OCI-LY7 (cell line): Measurements from ENCODE around the gene SRPK2. TPM values are rescaled to one million over a fixed set of nuclear protein-coding genes. Genes with fewer than 3 reads are reported as not detected.

Source experiments
- BruUV-seq: library from RNA; stranded (reverse); fragments of 400-500 nt; replicated peaks from 2 replicates; lab custom pipeline; 2021; lab: Mats Ljungman, UMichigan
- CTCF ChIA-PET: fragments of 300-600 bp; sonication (Branson Sonifier 250); formaldehyde crosslinking; loops from one replicate; lab custom pipeline; 2022; ENCODE audit warnings: antibody characterized with exemption; ENCODE audit not compliant: unreplicated experiment; lab: Charles Lee
- POLR2A ChIA-PET: fragments of 300-600 bp; sonication (Branson Sonifier 250); formaldehyde crosslinking; loops from one replicate; lab custom pipeline; 2022; ENCODE audit warnings: antibody characterized with exemption; lab: Charles Lee
- DNase-seq: peaks from one replicate; pipeline ENCODE4 v3.0.0-alpha.2; 2015; ENCODE audit warnings: low spot score
- H2AFZ ChIP-seq: fragments of 200-600 bp; sonication (generic), shearing (Covaris generic); 2 replicates; pipeline ENCODE4 v1.6.1; 2014; ENCODE audit warnings: mild to moderate bottlenecking, antibody characterized with exemption, low read length, moderate library complexity
- H3K27ac ChIP-seq: fragments of 200-600 bp; sonication (generic); 2 replicates; pipeline ENCODE4 v1.5.1; 2014; ENCODE audit warnings: mixed run types, low read depth, mild to moderate bottlenecking, moderate library complexity, low read length, inconsistent platforms; ENCODE audit not compliant: poor library complexity, severe bottlenecking
- H3K36me3 ChIP-seq: fragments of 200-600 bp; sonication (generic); 2 replicates; pipeline ENCODE4 v1.6.1; 2014; ENCODE audit warnings: mild to moderate bottlenecking, antibody characterized with exemption, low read length, moderate library complexity, mixed read lengths; ENCODE audit not compliant: insufficient read depth
- H3K4me1 ChIP-seq: fragments of 200-600 bp; sonication (generic); 2 replicates; pipeline ENCODE4 v1.5.1; 2014; ENCODE audit warnings: mild to moderate bottlenecking, low read length; ENCODE audit not compliant: insufficient read depth, poor library complexity, severe bottlenecking
- H3K4me2 ChIP-seq: fragments of 200-600 bp; sonication (generic); 2 replicates; pipeline ENCODE4 v1.6.1; 2014; ENCODE audit warnings: mild to moderate bottlenecking, low read length
- H3K4me3 ChIP-seq: fragments of 200-600 bp; sonication (generic); 2 replicates; pipeline ENCODE4 v1.5.1; 2014; ENCODE audit warnings: mild to moderate bottlenecking, low read depth, low read length; ENCODE audit not compliant: poor library complexity, severe bottlenecking
- H3K79me2 ChIP-seq: fragments of 200-600 bp; sonication (generic); 2 replicates; pipeline ENCODE4 v1.6.1; 2016; ENCODE audit warnings: low read depth, mild to moderate bottlenecking, low read length, moderate library complexity, mixed read lengths; ENCODE audit not compliant: insufficient read depth
- H3K9me2 ChIP-seq: fragments of 200-600 bp; sonication (generic); 2 replicates; pipeline ENCODE4 v1.6.1; 2016; ENCODE audit warnings: mild to moderate bottlenecking, low read length, mixed read lengths; ENCODE audit not compliant: insufficient read depth
- H3K9me3 ChIP-seq: fragments of 200-600 bp; sonication (generic); 2 replicates; pipeline ENCODE4 v1.6.1; 2014; ENCODE audit warnings: mild to moderate bottlenecking, mixed run types, low read length, mixed read lengths
- H4K20me1 ChIP-seq: fragments of 200-600 bp; sonication (generic); 2 replicates; pipeline ENCODE4 v1.6.1; 2014; ENCODE audit warnings: mild to moderate bottlenecking, antibody characterized with exemption, low read length, moderate library complexity, mixed read lengths; ENCODE audit not compliant: insufficient read depth
- EZH2phosphoT487 ChIP-seq: fragments of 200-600 bp; sonication (generic); IDR thresholded peaks from 2 replicates; pipeline ENCODE4 v1.6.1; 2018; ENCODE audit warnings: low read depth, borderline replicate concordance, mild to moderate bottlenecking, mixed run types, antibody characterized with exemption, low read length, moderate library complexity, mixed read lengths
- intact Hi-C: fragments of 100-400 bp; cut with micrococcal nuclease; formaldehyde crosslinking; loops from one replicate; pipeline ENCODE4 v1.10.0; 2022; ENCODE audit not compliant: unreplicated experiment
- total RNA-seq, 2 experiments: library from RNA; depleted of rRNA in 1 of 2; stranded (reverse); fragments of >200 nt in 1 of 2; shearing (Covaris generic) in 1 of 2; gene quantifications; 2 replicates each; pipeline ENCODE4 v1.2.3, GENCODE V29; 2014 to 2022
- TF ChIP-seq, protein P1 (sequence below): fragments of 200-600 bp; sonication (generic); conservative IDR thresholded peaks from 2 replicates; pipeline ENCODE4 v1.5.1; 2014; ENCODE audit warnings: mild to moderate bottlenecking, antibody characterized with exemption, low read length, moderate library complexity, mixed read lengths

The SRPK2 gene
- total RNA-seq, 2 experiments from 2014 or later = 22.1 to 26.8 TPM

DNA sequence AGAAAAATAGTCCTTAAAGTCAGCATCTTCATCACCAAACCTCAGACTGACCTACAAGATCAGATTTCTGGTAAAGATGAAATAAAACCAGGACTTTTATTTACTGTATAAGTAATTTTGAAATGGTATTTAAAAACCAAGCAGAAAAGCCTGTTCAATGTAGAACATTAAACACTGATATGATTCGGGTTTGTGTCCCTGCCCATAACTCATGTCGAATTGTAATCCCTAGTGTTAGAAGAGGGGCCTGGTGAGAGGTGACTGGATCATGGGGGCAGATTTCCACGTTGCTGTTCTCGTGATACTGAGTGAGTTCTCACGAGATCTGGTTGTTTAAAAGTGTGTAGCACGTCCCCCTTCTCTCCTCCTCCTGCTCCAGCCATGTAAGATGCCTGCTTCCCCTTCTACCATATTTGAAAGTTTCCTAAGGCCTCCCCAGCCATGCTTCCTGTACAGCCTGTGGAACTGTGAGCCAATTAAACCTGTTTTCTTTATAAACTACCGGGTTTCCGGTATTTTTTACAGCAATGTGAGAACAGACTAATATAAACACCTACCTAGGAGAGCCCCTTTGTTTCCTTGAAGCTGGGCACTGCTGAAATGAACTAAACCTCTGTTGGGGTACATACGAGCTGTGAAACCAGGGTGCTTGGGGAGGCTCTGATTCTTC lies 254.6 kb downstream of the SRPK2 start:
- intact Hi-C loops = no loop called here
- H3K4me2 ChIP-seq = no peak overlapping the region
- H3K9me2 ChIP-seq = no peaks in the 10 kb centered on the region
- no peaks in the 10 kb centered on the region for H3K9me3 ChIP-seq
- H3K4me1 ChIP-seq = no peaks in the 10 kb centered on the region
- no TSS peak for BruUV-seq
- ChIA-PET POLR2A (no interaction called here), CTCF (no interaction called here)
- H3K4me3 ChIP-seq = no peak overlapping the region
- TF ChIP-seq EZH2phosphoT487 = no peak
- TF ChIP-seq, protein P1, sequence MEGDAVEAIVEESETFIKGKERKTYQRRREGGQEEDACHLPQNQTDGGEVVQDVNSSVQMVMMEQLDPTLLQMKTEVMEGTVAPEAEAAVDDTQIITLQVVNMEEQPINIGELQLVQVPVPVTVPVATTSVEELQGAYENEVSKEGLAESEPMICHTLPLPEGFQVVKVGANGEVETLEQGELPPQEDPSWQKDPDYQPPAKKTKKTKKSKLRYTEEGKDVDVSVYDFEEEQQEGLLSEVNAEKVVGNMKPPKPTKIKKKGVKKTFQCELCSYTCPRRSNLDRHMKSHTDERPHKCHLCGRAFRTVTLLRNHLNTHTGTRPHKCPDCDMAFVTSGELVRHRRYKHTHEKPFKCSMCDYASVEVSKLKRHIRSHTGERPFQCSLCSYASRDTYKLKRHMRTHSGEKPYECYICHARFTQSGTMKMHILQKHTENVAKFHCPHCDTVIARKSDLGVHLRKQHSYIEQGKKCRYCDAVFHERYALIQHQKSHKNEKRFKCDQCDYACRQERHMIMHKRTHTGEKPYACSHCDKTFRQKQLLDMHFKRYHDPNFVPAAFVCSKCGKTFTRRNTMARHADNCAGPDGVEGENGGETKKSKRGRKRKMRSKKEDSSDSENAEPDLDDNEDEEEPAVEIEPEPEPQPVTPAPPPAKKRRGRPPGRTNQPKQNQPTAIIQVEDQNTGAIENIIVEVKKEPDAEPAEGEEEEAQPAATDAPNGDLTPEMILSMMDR = no peak
- no peak overlapping the region for H3K27ac ChIP-seq
- H3K36me3 ChIP-seq = peaks cover 11% of the 10 kb centered on the region; the same call in 1 of the 2 replicates
- H4K20me1 ChIP-seq = no peaks in the 10 kb centered on the region
- no peak overlapping the region for H2AFZ ChIP-seq
- H3K79me2 ChIP-seq = no peaks in the 10 kb centered on the region
- no peak for DNase-seq

- H3K36me3 ChIP-seq = peaks cover 8% of the 10 kb centered on the region; the same call in 1 of the 2 replicates
- no peak for DNase-seq
- no peak for TF ChIP-seq EZH2phosphoT487
- TF ChIP-seq, protein P1 = no peak
- BruUV-seq = no TSS peak
- no peaks in the 10 kb centered on the region for H3K79me2 ChIP-seq
- no peaks in the 10 kb centered on the region for H3K4me1 ChIP-seq
- H2AFZ ChIP-seq = no peak overlapping the region
- no peaks in the 10 kb centered on the region for H3K9me3 ChIP-seq
- H4K20me1 ChIP-seq = no peaks in the 10 kb centered on the region
- CTCF ChIA-PET = no interaction called here
- H3K4me3 ChIP-seq = no peak overlapping the region
- intact Hi-C loops = no loop called here
- no peak overlapping the region for H3K4me2 ChIP-seq
- no peak overlapping the region for H3K27ac ChIP-seq
- no peaks in the 10 kb centered on the region for H3K9me2 ChIP-seq
- POLR2A ChIA-PET = no interaction called here
These were observed 255.4 kb downstream of the SRPK2 start for GRCh38 chr7:105133358-105133757.

DNA sequence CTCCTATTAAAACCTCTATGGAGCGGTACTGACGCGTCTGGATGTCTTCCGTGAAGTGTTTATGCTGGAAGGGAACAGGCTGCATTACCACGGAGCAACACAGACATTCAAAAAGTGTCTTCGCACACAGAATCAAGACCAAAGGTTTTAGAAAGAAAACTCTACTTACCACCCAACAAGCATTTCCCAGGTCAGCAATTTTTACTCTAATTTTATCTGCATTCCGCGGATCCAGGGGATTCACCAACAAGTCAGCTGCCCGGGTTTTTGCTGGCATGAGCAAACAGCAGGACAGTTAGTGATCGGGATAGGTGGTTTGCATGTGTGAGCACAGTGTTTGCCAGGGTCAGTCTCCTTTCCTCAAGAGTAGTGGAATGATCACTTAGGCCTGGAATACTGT lies 255.9 kb downstream of the SRPK2 start:
- Histone ChIP-seq H3K27ac (no peak overlapping the region), H2AFZ (no peak overlapping the region), H3K9me3 (no peaks in the 10 kb centered on the region), H4K20me1 (no peaks in the 10 kb centered on the region), H3K9me2 (no peaks in the 10 kb centered on the region), H3K4me1 (no peaks in the 10 kb centered on the region), H3K79me2 (no peaks in the 10 kb centered on the region), H3K4me3 (no peak overlapping the region), H3K36me3 (peaks cover 8% of the 10 kb centered on the region; the same call in 1 of the 2 replicates), H3K4me2 (no peak overlapping the region)
- ChIA-PET POLR2A (no interaction called here), CTCF (no interaction called here)
- no peak for DNase-seq
- no TSS peak for BruUV-seq
- TF ChIP-seq, protein P1 = no peak
- no peak for TF ChIP-seq EZH2phosphoT487
- intact Hi-C loops = no loop called here
